ENCODE measurements around the gene TIMM22. TPM values are rescaled to one million over a fixed set of nuclear protein-coding genes. Genes with fewer than 3 reads are reported as not detected.

The TIMM22 gene
- total and polyA plus RNA-seq, 2 donors from 2014 or later, result 14.6 to 17.3 TPM

GRCh38 chr17:979539-980405 lies 17.2 kb upstream of the TIMM22 start, which contains the start of gene NXN:
Gene NXN (minus strand): TSS chr17:979776.
- no peak for TF ChIP-seq CTCF (IDR thresholded peaks at IDR 0.05; ENCODE audit: borderline replicate concordance, extremely low read depth, insufficient read depth)
- FAIRE-seq (no peak), DNase-seq (peak; percentile 81 to 97 (median 93))
- Histone ChIP-seq H3K27ac (ENCODE audit: low read depth in 2 of 2, low read length in 2 of 2) (peak within 1 kb of the TSS; percentile 67 to 86), H3K9me3 (ENCODE audit: control insufficient read depth in 2 of 3, insufficient read depth in 1 of 3, low read length in 3 of 3) (no peaks in the 10 kb centered on the region), H3K27me3 (ENCODE audit: control insufficient read depth, insufficient read depth, low read length) (no peaks in the 10 kb centered on the region), H3K4me1 (ENCODE audit: control insufficient read depth in 2 of 3, insufficient read depth in 2 of 3, low read depth in 1 of 3, low read length in 3 of 3) (peaks cover 0 to 8% (median 0%) of the 10 kb centered on the region in 3 donors), H3K36me3 (ENCODE audit: control insufficient read depth in 2 of 3, insufficient read depth in 3 of 3, low read length in 3 of 3) (no peaks in the 10 kb centered on the region), H3K9ac (ENCODE audit: low read length in 3 of 3) (peak within 1 kb of the TSS in 2 of 3 donors; percentile 32 to 58), H3K4me3 (ENCODE audit: low read length in 3 of 3) (peak within 1 kb of the TSS; percentile 16 to 58 (median 44))
- intact Hi-C loops (cut with DNase I), result loop anchor here (10.0 kb wide), 2 partner anchors 105 to 185 kb away; no protein-coding TSS in a partner anchor

DNA sequence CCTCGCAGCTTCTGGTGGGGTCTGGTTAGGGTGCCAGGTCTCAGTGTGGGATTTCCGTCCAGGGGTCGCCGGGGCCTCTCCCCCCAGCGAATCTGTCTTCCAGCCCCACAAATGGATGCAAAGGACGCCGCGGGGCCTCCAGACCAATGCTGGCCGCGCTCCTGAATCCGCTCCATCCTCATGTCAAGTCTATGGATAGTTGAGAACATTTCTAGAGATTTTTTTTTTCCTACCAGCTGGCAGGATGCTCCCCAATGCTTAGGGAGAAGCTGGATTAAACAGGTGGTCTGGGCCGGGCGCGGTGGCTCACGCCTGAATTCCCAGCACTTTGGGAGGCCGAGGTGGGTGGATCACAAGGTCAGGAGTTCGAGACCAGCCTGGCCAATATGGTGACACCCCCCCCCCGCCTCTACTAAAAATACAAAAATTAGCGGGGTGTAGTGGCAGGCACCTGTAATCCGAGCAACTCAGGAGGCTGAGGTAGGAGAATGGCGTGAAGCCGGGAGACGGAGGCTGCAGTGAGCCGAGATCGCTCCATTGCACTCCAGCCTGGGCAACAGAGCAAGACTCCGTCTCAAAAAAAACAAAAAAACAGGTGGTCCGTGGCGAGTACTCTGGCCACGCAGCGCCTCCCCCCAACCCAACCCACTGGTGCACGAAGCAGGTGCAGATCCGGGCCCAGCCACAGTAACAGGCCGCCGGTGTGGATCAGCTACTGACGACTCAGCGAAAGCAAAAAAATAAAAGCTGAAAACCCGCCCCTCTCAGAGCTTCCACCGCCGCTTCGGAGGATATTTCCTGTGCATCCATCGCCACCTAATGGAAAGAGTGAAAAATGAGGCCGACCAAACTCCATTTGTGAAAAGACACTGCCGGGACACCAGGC lies 16.3 kb upstream of the TIMM22 start:
- H3K9ac ChIP-seq (ENCODE audit: low read length in 3 of 3), result peak overlapping the region in 2 of 3 donors; percentile 32 to 58
- peak; percentile 86 for FAIRE-seq

DNA sequence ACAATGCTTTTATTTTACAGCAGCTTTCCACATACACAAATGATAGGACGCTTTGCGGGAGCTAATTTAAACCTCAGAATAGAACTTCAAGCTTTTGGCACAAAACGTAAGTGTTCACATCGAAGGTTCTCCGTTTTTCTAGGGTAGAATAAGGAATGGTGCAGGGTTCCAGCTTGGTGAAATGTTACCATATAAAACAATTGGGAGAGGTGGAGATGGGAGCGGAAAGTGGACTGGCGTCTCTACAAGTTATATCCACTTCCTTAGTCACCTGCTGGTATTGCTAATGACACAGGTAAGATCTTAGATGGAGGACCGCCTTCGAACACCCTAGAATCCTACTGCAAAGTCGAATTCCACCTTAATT lies 15.7 kb upstream of the TIMM22 start:
- Histone ChIP-seq H3K27me3 (ENCODE audit: control insufficient read depth, insufficient read depth, low read length) (no peaks in the 10 kb centered on the region), H3K9ac (ENCODE audit: low read length in 3 of 3) (no peak overlapping the region), H3K36me3 (ENCODE audit: control insufficient read depth in 2 of 3, insufficient read depth in 3 of 3, low read length in 3 of 3) (no peaks in the 10 kb centered on the region), H3K4me3 (ENCODE audit: low read length in 3 of 3) (peak overlapping the region in 2 of 3 donors; percentile 12 to 51), H3K4me1 (ENCODE audit: control insufficient read depth in 2 of 3, insufficient read depth in 2 of 3, low read depth in 1 of 3, low read length in 3 of 3) (peaks cover 0 to 8% (median 0%) of the 10 kb centered on the region in 3 donors), H3K9me3 (ENCODE audit: control insufficient read depth in 2 of 3, insufficient read depth in 1 of 3, low read length in 3 of 3) (no peaks in the 10 kb centered on the region), H3K27ac (ENCODE audit: low read depth in 2 of 2, low read length in 2 of 2) (no peak overlapping the region)
- intact Hi-C loops (cut with DNase I), result loop anchor here (10.0 kb wide), 2 partner anchors 106 to 186 kb away; no protein-coding TSS in a partner anchor
- FAIRE-seq (no peak), DNase-seq (no peak)
- TF ChIP-seq CTCF (IDR thresholded peaks at IDR 0.05; ENCODE audit: borderline replicate concordance, extremely low read depth, insufficient read depth), result no peak

More for the DNA sequence above, 16.3 kb upstream of the TIMM22 start:
- Histone ChIP-seq H3K9me3 (ENCODE audit: control insufficient read depth in 2 of 3, insufficient read depth in 1 of 3, low read length in 3 of 3) (no peaks in the 10 kb centered on the region), H3K27me3 (ENCODE audit: control insufficient read depth, insufficient read depth, low read length) (no peaks in the 10 kb centered on the region), H3K4me3 (ENCODE audit: low read length in 3 of 3) (peak overlapping the region; percentile 12 to 52 (median 44)), H3K27ac (ENCODE audit: low read depth in 2 of 2, low read length in 2 of 2) (peak overlapping the region; percentile 67 to 86), H3K4me1 (ENCODE audit: control insufficient read depth in 2 of 3, insufficient read depth in 2 of 3, low read depth in 1 of 3, low read length in 3 of 3) (peaks cover 0 to 8% (median 0%) of the 10 kb centered on the region in 3 donors), H3K36me3 (ENCODE audit: control insufficient read depth in 2 of 3, insufficient read depth in 3 of 3, low read length in 3 of 3) (no peaks in the 10 kb centered on the region)
- peak; percentile 90 for TF ChIP-seq CTCF (IDR thresholded peaks at IDR 0.05; ENCODE audit: borderline replicate concordance, extremely low read depth, insufficient read depth)
- intact Hi-C loops (cut with DNase I), result loop anchor here (10.0 kb wide), 2 partner anchors 106 to 186 kb away; no protein-coding TSS in a partner anchor
- peak; percentile 85 to 97 (median 90) for DNase-seq

Measured in kidney (tissue), 14 donors.